GM13976 (cell line): ENCODE data around the gene RET.

ENCODE experiments used
- DNase-seq: peaks from one replicate; pipeline ENCODE4 v3.0.0; 2012; ENCODE audit warnings: low spot score
- in situ Hi-C: fragments of 300-500 bp; cut with MboI; formaldehyde crosslinking; loops from one replicate; pipeline ENCODE4 v1.12.0; 2022; ENCODE audit warnings: low sequenced_read_pairs, mixed read lengths, inconsistent platforms; ENCODE audit not compliant: unreplicated experiment
- TF ChIP-seq, protein P1 (sequence below): IDR thresholded peaks from 2 replicates; pipeline ENCODE4 v1.5.1; 2012; ENCODE audit warnings: borderline replicate concordance, mild to moderate bottlenecking; ENCODE audit not compliant: insufficient read depth; ENCODE audit errors: extremely low read depth, missing control alignments, control extremely low read depth

The RET gene

GRCh38 chr10:43130770-43131171, 53.9 kb downstream of the RET start:
- in situ Hi-C loops: no loop called here
- TF ChIP-seq, protein P1, sequence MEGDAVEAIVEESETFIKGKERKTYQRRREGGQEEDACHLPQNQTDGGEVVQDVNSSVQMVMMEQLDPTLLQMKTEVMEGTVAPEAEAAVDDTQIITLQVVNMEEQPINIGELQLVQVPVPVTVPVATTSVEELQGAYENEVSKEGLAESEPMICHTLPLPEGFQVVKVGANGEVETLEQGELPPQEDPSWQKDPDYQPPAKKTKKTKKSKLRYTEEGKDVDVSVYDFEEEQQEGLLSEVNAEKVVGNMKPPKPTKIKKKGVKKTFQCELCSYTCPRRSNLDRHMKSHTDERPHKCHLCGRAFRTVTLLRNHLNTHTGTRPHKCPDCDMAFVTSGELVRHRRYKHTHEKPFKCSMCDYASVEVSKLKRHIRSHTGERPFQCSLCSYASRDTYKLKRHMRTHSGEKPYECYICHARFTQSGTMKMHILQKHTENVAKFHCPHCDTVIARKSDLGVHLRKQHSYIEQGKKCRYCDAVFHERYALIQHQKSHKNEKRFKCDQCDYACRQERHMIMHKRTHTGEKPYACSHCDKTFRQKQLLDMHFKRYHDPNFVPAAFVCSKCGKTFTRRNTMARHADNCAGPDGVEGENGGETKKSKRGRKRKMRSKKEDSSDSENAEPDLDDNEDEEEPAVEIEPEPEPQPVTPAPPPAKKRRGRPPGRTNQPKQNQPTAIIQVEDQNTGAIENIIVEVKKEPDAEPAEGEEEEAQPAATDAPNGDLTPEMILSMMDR: no peak
- no peak for DNase-seq

- TF ChIP-seq, protein P1: no peak
- DNase-seq: no peak
- in situ Hi-C loops: no loop called here
Measured at GRCh38 chr10:43131256-43131655, 54.4 kb downstream of the RET start.

DNA sequence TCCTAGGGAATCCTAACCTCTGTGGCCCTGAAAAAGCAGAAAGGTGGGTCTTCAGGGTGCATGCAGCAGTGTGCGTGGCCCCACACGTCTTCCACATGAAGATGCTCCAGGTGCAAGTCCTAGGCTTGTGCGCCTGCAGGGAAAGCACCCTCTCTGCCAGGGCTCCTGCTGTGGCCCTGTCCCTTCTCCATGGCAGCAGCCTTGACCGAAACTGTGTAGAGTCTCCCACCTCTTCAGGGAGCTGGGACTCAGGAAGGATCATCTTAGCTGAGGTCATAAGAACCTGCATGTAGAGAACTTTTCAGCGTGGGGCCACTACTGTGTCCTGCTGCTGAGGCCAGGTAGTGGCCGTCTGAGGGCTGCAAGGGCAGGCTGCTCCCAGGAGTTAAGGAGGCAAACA, 55.0 kb downstream of the RET start:
- DNase-seq: no peak
- in situ Hi-C loops: no loop called here
- TF ChIP-seq, protein P1: no peak

DNA sequence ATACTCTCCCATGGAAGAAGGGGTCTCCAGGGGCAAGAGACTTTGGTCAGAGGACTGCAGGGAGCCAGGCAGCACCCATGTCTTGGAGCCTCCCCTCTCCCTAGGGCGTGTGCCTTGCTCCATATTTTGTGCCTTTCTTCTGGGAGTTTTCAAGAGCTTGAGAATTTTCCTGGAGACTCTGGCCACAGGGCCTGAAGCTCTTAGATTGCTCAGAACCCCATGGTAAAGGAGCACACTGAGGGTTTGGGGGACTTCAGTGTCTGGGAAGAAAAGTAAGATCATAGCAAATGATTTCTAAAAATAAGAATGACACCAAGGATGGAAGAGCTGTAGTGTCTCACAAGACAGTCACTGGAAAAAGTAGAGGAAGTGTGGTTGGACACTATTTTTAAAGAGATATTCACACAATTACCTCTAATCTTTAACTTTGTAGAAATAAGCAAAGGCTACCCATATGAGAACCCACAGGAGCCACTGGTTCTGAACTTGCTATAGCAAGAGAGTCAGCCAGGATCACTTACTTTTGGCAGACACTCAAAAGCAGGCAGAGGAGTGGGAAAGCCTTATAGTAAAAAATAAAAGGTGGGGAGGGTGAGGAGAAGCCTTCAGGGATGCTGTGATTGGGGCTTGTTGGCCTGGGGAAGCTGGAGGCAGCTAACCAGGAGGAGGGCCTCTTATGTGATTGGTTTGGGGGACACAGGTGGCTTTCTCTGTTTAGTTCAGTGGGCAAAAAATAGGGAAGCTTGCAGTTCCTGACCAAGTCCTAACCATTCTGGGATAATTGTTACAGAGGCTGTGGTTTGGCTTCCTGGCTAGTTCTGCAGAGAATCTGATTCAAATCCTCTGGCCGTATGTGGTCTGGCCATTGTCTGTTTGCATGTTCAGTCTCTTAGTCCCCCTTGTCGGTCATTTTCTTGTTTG, 56.3 kb downstream of the RET start:
- in situ Hi-C loops: no loop called here
- TF ChIP-seq, protein P1: no peak
- no peak for DNase-seq

- in situ Hi-C loops: no loop called here
- TF ChIP-seq, protein P1: no peak
Measured at GRCh38 chr10:43134126-43134905, 57.4 kb downstream of the RET start.

GRCh38 chr10:43135064-43135463, 58.2 kb downstream of the RET start:
- DNase-seq: no peak
- in situ Hi-C loops: no loop called here
- TF ChIP-seq, protein P1: no peak

More at GRCh38 chr10:43134126-43134905, 57.4 kb downstream of the RET start:
- DNase-seq: no peak
